GM12865 (cell line): ENCODE data around the gene RSPO4.

Source experiments
- DNase-seq: peaks from one replicate; pipeline ENCODE4 v3.0.0; 2010; ENCODE audit warnings: low read depth
- H3K4me3 ChIP-seq: 2 replicates; pipeline ENCODE4 v1.5.1; 2011; ENCODE audit warnings: mild to moderate bottlenecking, low read depth, low read length, control low read depth
- TF ChIP-seq, protein P1 (sequence below): IDR thresholded peaks from 2 replicates; pipeline ENCODE4 v1.5.1; 2011; ENCODE audit warnings: low read length, control low read depth, low read depth, inconsistent platforms; ENCODE audit not compliant: insufficient read depth; ENCODE audit errors: missing control alignments

Gene RSPO4

DNA sequence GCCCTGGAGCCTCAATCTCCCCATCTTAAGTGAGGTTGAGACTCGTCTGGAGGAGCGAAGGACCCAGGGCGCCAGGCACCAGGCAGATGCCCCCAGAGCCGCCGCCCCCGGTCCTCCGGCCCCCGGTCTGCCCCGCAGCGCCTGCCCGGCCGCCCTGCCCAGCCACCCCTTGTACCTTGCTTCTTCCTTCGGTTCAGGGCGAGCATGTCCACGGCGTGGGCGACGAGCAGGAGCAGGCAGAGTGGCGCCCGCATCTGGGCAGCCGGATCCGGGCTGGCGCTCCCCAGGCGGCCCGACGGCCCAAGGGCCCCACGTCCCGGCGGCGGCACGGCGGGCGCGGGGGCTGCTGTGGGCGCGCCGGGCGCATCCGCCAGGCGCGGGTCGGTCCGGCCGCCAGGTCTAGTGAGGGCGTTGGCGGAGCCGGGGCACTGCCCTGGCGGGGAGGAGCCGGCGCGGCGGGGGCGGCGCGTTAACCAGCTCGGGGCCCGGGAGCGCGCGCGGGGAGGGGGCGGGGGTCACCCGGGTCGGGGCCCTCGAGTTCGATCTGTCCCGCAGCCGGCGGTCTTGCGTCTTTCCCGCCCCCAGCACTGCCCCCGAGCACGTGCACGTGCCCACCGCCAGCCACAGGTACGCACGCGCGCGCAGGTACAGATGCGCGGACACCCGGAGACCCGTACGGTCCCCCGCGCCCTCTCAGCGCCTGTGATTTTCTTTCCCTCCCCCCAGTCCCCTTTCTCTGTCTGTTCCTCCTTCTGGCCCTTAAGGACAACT, at the start of gene RSPO4:
TSS of gene RSPO4 (minus strand) at position 401 of the 771 bp plus-strand sequence. CDS start at position 254, 147 bp downstream.
- TF ChIP-seq, protein P1, sequence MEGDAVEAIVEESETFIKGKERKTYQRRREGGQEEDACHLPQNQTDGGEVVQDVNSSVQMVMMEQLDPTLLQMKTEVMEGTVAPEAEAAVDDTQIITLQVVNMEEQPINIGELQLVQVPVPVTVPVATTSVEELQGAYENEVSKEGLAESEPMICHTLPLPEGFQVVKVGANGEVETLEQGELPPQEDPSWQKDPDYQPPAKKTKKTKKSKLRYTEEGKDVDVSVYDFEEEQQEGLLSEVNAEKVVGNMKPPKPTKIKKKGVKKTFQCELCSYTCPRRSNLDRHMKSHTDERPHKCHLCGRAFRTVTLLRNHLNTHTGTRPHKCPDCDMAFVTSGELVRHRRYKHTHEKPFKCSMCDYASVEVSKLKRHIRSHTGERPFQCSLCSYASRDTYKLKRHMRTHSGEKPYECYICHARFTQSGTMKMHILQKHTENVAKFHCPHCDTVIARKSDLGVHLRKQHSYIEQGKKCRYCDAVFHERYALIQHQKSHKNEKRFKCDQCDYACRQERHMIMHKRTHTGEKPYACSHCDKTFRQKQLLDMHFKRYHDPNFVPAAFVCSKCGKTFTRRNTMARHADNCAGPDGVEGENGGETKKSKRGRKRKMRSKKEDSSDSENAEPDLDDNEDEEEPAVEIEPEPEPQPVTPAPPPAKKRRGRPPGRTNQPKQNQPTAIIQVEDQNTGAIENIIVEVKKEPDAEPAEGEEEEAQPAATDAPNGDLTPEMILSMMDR, result no peak
- H3K4me3 ChIP-seq, result no peak within 1 kb of the TSS
- no peak for DNase-seq

DNA sequence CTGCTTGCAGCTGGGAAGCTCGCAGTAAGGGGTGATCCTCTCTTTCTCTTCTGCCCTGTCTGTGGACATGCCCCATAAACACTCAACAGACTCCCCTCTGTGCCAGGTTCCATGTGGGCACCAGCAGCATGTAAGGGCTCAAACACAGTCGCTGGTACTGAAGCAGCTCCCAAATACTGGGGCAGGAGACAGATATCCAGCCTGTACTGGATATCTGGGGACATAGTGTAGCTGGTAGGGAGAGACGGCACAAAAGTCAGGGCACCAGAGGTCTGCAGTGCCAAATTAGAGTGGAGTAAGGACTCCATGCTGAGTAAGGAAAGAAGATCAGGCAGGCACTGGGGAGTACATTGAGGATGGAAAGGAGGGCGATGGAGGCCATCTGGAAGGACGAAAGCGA, 48.3 kb upstream of the RSPO4 start:
- no peak for DNase-seq
- TF ChIP-seq, protein P1, result no peak
- H3K4me3 ChIP-seq, result no peak overlapping the region

DNA sequence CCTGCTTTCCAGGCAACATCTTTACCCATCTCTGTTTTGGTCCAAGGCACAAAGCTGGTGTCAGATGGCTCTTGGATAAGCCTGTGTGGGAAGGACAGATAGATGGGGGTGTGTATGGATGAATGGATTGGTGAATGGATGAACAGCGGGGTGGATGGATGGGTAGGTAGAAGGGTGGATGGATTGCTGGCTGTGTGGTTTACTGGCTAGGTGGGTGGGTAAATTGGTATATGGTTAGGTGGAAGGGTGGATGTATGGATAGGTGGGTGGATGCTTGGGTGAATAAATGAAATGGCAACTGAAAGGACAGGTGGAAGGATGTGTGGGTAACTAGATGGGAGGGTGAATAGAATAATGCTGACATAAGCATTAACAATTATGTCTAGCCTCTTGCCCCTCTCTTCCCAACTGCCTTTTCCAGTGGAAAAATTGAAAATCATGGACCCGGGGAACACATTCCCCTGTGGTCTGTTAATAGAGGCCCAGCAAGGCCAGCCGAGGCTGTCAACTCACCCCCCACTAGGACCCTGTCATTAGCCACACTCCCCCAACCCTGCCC, 43.8 kb upstream of the RSPO4 start:
- TF ChIP-seq, protein P1, result no peak
- no peak overlapping the region for H3K4me3 ChIP-seq
- no peak for DNase-seq

DNA sequence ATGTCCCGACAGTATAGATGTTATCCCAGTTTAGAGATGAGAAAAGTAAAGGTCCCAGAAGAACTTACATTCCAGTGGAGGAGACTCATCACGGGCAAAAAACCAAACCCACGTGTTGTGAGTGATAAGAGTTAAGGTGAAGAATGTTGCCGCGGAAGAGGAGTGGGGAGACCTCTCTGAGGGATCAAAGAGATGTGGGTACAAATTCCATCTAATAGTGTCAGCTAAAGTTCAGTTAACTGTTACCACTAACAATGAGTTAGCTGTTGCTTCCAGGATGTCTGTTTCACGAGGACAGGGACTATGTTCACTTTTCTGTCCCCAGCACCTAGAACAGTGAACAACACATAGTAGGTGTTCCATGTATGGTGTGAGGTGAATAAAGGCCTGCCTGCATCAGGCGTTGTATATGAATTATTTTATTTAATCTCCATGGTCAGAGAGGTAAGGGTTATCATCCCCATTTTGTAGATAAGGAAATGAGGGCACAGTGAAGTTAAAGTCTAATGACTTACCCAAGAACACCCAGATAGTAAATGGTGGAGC, 39.8 kb upstream of the RSPO4 start:
- no peak overlapping the region for H3K4me3 ChIP-seq
- TF ChIP-seq, protein P1, result no peak
- no peak for DNase-seq

DNA sequence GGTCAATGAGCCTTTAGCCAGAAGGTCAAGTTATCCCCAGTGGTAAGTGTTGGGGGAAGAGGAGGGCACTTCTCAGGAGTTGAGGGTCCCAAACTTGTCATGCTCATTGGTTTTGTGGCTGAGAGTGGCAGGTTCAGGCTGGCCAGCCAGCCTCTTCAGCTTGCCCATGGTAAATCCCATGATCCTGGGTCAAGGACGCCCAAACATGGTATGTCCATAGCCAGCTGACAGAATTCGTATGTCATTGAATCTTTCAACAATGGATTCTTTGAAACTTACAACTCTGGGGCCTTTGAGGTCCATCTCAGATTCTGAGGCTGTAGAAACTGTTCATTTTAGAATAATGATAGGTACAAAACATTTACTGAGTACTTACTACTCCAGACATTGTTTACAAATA, 36.1 kb upstream of the RSPO4 start:
- no peak overlapping the region for H3K4me3 ChIP-seq
- no peak for DNase-seq
- TF ChIP-seq, protein P1, result no peak

DNA sequence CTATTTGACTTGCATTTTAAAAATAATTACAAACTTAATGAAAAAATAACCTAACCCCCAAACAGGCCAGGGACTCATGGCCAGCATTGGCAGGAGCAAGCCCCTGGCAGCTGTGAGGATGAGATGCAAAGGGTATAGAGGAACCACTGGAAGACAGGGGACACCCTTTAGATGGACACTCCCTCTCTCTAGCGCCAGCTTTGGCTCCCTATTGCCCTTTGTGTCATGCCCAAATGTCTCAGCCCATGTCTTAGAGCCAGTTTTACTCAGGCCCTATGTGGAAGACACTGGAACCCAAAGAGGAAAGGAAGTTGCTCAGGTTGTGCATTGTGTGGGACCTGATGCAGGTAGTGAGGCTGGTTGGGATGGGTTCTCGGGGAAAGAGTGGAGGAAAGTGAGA, 34.9 kb upstream of the RSPO4 start:
- no peak for DNase-seq
- TF ChIP-seq, protein P1, result no peak
- no peak overlapping the region for H3K4me3 ChIP-seq
